Lower leg skin (tissue), 3 donors: Measurements from ENCODE around the gene MCOLN1.

ENCODE experiments used
- CTCF ChIP-seq, 3 donors: fragments of 450-650 bp; IDR thresholded peaks; one replicate each; pipeline ENCODE4 v1.5.1; 2016; ENCODE audit warnings: antibody characterized with exemption in 3 of 3, mild to moderate bottlenecking in 3 of 3, moderate library complexity in 2 of 3
- POLR2A ChIP-seq, 2 donors: fragments of 450-650 bp; IDR thresholded peaks; one replicate each; pipeline ENCODE4 v1.6.1; 2016 to 2017; ENCODE audit warnings: antibody characterized with exemption in 2 of 2, mild to moderate bottlenecking in 1 of 2, moderate library complexity in 1 of 2

GRCh38 chr19:7494416-7495098 is 27.9 kb upstream of the MCOLN1 start:
- TF ChIP-seq CTCF (IDR thresholded peaks at IDR 0.05) (no peak), POLR2A (IDR thresholded peaks at IDR 0.05) (no peak)
